NCI-H1694 (cell line): ENCODE data around the gene C9orf85.

ENCODE experiments used
- DNase-seq: peaks from one replicate; lab custom pipeline; 2025; lab: John Stamatoyannopoulos, UW

Gene C9orf85

GRCh38 chr9:71904076-71904475 lies 7.4 kb upstream of the C9orf85 start:
- no peak for DNase-seq

DNA sequence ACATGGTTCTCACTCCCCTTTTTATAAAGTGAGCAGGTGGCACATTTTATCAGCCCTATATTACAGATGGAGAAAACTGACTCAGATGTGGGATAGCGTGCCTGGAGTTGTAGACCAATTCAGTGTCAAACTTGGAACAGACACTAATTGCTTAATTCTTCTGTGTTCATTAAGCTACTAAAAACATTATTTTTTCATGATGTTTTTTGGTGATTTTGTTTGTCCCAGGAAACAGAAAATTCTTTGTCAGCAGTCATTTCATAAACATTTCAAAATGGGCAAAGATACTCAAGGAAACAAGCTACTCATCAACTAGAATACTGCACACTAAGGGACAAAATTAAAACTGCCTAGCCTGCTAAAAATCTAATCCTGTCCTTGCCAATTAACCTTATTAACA lies 2.6 kb upstream of the C9orf85 start:
- DNase-seq = peak; percentile 1

DNA sequence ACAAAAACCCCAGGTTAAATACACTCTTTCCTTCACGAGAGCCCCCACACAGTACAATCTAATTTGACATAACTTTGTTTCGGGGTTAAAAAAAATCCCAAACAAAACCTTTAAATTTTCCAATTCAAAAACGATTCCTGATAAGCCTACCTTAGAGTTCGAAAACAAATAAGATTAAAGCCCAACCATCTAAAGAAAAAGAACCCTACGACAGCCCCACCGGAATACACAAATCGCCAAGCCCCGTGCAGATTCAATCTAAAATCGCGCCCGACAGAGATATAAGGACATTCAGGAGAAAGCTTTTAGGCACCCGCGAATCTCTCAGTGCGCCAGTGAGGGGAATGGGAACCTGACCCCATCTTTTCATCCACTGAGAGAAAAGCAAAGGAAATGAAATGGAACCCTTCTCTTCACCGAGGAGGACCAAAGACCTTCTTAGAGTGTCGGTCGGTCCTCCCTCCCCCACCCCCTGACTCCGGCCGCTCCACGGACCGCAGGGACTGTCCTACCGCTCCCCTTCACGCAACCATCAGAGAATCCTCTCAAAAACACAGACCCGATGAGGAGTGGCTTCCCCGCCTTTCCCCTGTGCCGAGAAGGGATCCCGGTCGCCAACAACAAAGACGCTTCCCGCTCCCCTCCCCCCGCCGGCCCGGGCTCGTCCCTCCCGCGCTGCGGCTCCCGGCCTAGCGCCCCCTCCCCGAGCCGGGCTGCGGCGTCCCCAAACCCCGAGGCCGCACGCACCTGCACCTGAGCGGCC lies 1.4 kb upstream of the C9orf85 start:
- DNase-seq = no peak

DNA sequence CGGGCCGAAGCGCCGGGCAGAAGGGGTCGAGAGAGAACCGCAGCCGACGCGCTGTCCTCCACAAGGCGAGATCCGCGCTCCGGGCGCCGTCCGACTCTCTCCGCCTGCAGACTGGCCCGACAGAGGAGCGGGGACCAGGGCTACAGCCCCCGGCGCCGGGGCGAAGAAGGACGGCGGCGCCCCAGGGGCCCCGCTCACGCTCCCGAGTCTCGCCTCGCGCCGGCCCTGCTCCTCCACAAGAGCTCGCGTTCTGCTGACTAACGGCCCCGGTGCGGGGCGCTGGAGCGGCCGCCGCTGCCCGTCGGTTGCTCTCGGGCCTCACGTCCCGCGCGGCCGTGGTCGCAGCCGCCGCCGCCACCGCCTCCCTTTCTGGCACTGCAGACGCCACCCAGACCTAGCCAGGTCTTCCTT lies 784 bp upstream of the C9orf85 start:
- DNase-seq = no peak

DNA sequence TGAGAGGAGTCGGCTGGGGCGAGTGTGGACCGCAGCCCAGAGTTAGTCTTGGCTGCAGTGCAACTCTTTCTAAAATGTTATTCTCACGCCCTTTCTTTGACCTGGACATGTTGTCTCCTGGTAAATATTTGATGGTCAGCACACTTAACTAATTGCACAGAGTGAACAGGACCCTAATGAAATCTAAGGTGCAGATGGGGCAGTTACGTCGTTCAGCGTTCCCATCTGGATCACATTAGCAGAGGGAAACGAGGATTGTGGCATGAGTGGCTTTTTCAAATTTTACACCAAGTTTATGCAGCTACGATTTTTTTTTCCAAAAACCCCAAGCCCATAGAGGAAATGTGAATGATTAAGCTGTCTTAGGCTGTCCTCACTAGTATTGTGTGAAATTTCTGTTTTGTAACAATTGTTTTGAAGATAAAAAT lies 483 bp downstream of the C9orf85 start:
- no peak for DNase-seq

GRCh38 chr9:71915495-71915894 lies 4.1 kb downstream of the C9orf85 start:
- DNase-seq = no peak

GRCh38 chr9:71916834-71917534 lies 5.5 kb downstream of the C9orf85 start:
- DNase-seq = no peak

- DNase-seq = no peak
Measured at GRCh38 chr9:71918419-71918818, 7.0 kb downstream of the C9orf85 start.

GRCh38 chr9:71920456-71921189 lies 9.2 kb downstream of the C9orf85 start:
- no peak for DNase-seq

- DNase-seq = no peak
Measured at GRCh38 chr9:71921190-71921814, 9.9 kb downstream of the C9orf85 start.

DNA sequence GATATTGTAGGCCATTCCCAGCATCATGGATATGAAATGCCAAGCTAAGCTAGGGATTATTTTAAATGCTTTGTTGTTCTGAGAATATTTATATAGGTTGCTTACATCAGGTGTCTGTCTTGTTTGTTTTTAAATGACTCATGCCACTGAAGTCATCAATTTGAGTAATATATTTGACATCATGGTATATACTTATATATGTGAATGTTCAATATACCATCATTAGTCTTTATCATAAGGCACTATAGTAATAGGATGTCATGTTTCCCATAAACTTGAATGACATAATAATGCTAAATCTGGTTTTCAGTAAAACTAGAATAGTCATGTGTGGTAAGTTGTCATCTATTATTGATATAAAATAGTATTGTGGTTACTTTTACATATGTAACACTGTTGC lies 13.1 kb downstream of the C9orf85 start:
- no peak for DNase-seq

DNA sequence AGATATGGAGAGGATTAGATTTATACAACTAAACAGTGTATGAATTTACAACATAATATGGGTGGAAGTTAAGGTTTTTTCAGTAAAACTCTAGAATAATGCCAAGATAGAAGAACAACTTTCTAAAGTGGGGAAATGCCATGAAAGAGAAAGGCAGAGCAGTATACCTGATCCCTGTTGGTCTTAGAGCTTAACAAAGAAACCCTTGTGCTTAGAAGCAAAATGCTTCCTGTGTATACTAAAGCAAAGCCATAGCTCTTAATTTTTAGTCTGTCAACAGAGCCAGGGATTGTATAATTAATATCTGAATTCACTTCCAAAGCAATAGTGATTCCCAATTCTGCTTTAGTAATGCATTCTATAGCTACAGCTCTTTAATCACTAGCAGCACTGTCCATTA lies 14.4 kb downstream of the C9orf85 start:
- no peak for DNase-seq

DNA sequence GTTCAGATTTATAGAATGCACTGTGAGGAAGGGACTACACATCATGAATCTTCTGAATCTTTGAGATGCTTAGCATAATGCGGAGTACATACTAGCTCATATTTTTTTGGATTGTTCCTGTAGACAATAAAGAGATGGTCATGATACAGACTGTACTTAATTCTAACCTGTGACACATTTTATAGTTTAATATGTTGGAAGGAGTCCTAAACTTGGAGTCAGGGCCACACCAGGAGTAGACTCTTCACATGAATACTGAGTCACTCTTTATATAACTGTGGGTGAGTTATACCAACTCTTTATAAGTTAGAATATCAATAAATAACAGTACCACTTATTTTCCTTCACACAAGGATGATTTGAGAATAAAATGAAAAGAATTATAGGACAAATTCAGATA lies 16.9 kb downstream of the C9orf85 start:
- DNase-seq = no peak

- no peak for DNase-seq
Measured at GRCh38 chr9:71928806-71929205, 17.4 kb downstream of the C9orf85 start.

GRCh38 chr9:71929223-71929622 lies 17.8 kb downstream of the C9orf85 start:
- DNase-seq = no peak

GRCh38 chr9:71929791-71930440 lies 18.5 kb downstream of the C9orf85 start:
- no peak for DNase-seq

- no peak for DNase-seq
Measured at GRCh38 chr9:71931166-71931565, 19.7 kb downstream of the C9orf85 start.

GRCh38 chr9:71936066-71936465 lies 24.6 kb downstream of the C9orf85 start:
- DNase-seq = no peak

- DNase-seq = no peak
Measured at GRCh38 chr9:71937070-71937625, 25.7 kb downstream of the C9orf85 start.

DNA sequence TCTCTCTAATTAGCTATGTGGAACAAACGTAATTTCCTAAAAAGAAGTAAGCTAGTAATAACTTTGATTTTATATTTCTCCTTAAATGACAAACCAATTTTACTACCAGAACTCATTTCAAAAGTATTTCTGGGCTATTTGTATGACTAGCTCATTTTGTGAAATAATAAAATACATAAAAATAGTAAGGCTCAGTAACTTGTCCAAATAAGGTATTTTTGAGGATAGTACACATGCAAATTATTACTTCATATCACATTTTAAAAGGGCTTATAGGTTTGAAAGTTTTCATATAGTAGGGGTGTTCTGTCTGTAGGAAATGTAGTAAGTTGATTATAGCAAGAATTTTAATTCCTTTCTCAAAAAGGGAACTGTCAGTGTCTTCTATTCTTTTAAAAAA lies 26.5 kb downstream of the C9orf85 start:
- DNase-seq = no peak

DNA sequence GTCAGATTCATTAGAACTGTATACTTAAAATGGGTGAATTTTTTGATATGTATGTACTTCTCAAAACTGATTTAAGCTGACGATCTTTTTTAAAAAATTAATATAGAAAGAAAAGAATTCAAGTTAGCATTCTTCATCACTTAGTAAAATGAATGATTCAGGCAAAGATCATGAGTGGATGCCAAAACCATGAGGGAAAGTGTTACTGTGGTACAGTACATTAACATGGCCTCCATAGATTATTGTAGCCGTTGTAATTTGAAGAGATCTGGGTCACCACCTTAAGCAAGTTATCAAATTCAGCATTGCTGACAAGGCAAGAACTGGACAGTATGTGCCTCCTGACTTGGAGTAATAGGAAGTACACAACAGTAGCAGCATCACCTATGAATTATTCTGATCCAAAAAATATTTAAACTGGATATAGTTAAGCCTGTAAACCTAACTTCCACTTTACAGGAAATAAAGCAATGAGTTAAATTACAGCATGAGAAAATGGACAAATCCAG lies 29.7 kb downstream of the C9orf85 start:
- DNase-seq = no peak
